ENCODE results near the gene PGGHG. TPM values are rescaled to one million over a fixed set of nuclear protein-coding genes. Genes with fewer than 3 reads are reported as not detected.

The PGGHG gene
- total RNA-seq, 6 experiments from 2014 or later: 7.7 to 110 (median 13.8) TPM

DNA sequence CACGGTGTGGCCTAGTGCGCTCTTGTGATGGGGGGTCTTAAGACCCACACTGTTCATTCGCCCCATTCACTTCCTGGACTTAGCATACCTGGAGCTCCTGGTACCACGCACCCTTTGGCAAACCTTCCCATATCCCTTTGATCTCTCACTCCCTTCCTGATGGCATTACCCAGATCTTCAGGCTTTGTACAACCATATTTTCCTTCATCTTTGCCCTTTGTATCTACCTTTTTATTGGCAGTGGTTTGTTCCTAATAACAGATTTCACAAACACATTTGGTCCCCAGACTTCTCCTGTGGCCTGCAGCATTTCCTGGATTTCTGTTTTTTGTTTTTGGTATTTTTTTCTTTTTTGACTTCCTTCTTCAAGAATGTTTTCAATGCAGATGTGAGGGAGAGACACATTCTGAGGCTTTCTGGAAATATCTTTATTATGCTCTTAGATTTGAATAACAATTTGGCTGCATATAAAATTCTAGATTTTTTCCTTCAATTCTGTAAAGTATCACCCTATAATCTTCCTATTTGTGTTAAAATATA, 47.8 kb downstream of the PGGHG start:
- no peak overlapping the region for H3K4me3 ChIP-seq
- no peaks in the 10 kb centered on the region for H3K36me3 ChIP-seq
- peak overlapping the region; percentile 25 to 67 (median 53) for H3K27ac ChIP-seq
- no peaks in the 10 kb centered on the region for H3K27me3 ChIP-seq
- 81% methylated on average over 4 of the region's 4 CpGs for WGBS (ENCODE audit: insufficient coverage, low coverage, low lambda C conversion rate, missing lambda C conversion rate)
- H3K9me3 ChIP-seq: no peaks in the 10 kb centered on the region
- TF ChIP-seq, protein P1, sequence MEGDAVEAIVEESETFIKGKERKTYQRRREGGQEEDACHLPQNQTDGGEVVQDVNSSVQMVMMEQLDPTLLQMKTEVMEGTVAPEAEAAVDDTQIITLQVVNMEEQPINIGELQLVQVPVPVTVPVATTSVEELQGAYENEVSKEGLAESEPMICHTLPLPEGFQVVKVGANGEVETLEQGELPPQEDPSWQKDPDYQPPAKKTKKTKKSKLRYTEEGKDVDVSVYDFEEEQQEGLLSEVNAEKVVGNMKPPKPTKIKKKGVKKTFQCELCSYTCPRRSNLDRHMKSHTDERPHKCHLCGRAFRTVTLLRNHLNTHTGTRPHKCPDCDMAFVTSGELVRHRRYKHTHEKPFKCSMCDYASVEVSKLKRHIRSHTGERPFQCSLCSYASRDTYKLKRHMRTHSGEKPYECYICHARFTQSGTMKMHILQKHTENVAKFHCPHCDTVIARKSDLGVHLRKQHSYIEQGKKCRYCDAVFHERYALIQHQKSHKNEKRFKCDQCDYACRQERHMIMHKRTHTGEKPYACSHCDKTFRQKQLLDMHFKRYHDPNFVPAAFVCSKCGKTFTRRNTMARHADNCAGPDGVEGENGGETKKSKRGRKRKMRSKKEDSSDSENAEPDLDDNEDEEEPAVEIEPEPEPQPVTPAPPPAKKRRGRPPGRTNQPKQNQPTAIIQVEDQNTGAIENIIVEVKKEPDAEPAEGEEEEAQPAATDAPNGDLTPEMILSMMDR (IDR thresholded peaks at IDR 0.05): no peak
- no peak for TF ChIP-seq POLR2A (IDR thresholded peaks at IDR 0.05)
- intact Hi-C loops (cut with DNase I): no loop called here
- no peak for DNase-seq
- no peak for ATAC-seq
- peaks cover 0 to 10% (median 0%) of the 10 kb centered on the region in 4 donors for H3K4me1 ChIP-seq

DNA sequence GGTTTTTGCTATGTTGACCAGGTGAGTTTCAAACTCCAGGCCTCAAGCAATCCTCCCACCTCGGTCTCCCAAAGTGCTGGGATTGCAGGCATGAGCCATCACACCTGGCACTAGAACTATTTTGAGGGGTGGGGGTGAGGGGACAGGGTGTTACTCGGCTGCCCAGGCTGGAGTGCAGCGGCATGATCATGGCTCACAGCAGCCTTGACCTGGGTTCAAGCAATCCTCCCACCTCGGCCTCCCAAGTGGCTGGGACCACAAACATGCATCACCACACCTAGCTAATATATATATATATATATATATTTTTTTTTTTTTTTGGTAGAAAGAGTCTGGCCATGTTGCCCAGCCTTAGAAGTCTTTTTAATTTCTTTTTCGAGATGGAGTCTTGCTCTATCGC, 48.8 kb downstream of the PGGHG start:
- no peak overlapping the region for H3K27ac ChIP-seq
- no peak for TF ChIP-seq POLR2A (IDR thresholded peaks at IDR 0.05)
- TF ChIP-seq, protein P1 (IDR thresholded peaks at IDR 0.05): no peak
- no peak overlapping the region for H3K4me3 ChIP-seq
- intact Hi-C loops (cut with DNase I): no loop called here
- no peak for ATAC-seq
- H3K27me3 ChIP-seq: no peaks in the 10 kb centered on the region
- H3K9me3 ChIP-seq: no peaks in the 10 kb centered on the region
- no peak for DNase-seq
- H3K36me3 ChIP-seq: no peaks in the 10 kb centered on the region
- peaks cover 0 to 10% (median 0%) of the 10 kb centered on the region in 4 donors for H3K4me1 ChIP-seq
- WGBS (ENCODE audit: insufficient coverage, low coverage, low lambda C conversion rate, missing lambda C conversion rate): 78% methylated on average over 3 of the region's 6 CpGs

DNA sequence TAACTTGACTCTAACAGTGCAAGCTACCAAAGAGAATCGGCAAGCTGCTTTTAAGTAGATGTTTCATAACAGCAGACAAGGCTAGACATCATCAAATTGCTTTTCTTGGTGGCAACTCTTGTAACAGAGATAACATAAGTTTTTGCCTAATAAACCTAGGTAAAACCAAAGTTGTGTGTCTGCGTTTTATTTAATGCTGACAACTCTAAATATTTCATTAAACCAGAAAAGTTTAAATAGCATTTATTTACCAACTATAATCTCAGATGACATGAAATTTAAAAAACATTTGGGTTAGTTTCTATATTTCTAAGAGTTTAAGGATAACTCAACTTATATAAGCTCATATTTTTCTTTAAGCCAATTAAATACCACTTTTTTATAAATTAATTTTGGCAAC, 51.0 kb downstream of the PGGHG start:
- H3K27me3 ChIP-seq: no peaks in the 10 kb centered on the region
- DNase-seq: no peak
- TF ChIP-seq, protein P1 (IDR thresholded peaks at IDR 0.05): no peak
- no peak for TF ChIP-seq POLR2A (IDR thresholded peaks at IDR 0.05)
- H3K27ac ChIP-seq: no peak overlapping the region
- ATAC-seq: no peak
- intact Hi-C loops (cut with DNase I): no loop called here
- no peaks in the 10 kb centered on the region for H3K36me3 ChIP-seq
- peaks cover 0 to 10% (median 0%) of the 10 kb centered on the region in 4 donors for H3K4me1 ChIP-seq
- no peak overlapping the region for H3K4me3 ChIP-seq
- WGBS (ENCODE audit: insufficient coverage, low coverage, low lambda C conversion rate, missing lambda C conversion rate): 90% methylated on average over 2 of the region's 2 CpGs
- no peaks in the 10 kb centered on the region for H3K9me3 ChIP-seq

DNA sequence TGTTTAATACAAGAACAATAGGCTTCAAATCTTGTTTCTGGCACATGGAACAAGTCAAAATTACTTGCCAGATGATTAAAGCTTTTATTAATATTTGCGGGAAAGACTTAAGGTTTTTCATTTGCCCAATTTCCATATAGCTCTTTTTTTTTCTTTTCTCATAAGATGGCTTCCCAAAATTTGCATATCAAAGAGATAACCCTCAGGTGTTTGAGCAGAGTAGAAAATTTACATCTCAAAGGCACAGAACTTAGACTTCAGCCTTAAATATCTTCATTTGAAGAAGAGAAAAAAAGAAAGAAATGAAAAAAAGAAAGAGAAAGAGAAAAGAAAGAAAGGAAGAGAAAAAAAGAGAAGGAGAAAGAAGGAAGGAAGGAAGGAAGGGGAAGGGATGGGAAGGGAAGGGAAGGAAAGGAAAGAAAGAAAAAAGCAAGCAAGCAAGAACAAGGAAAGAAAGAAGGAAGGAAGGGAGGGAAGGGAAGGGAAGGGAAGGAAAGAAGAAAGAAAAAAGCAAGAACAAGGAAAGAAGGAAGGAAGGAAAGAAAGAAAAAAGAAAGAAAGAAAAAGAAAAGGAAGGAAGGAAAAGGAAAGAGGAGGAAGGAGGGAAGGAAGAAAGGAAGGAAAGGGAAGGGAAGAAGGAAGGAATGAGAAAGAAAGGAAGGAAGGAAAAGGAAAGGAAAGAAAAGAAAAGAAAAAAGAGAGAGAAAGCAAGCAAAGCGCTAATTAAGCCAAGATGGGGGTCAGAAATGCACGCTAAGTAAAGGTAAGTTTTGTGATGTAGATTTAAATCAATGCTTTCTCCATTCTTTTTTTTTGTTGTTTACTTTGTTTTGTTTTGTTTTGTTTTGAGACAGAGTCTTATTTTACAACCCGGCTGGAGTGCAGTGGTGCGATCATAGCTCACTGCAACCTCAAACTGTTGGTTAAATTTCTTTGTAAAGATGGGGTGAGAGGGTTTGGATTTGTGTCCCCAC, 51.9 kb downstream of the PGGHG start:
- H3K9me3 ChIP-seq: no peaks in the 10 kb centered on the region
- no peaks in the 10 kb centered on the region for H3K27me3 ChIP-seq
- DNase-seq (no peak), ATAC-seq (no peak)
- TF ChIP-seq, protein P1 (IDR thresholded peaks at IDR 0.05): no peak
- no peak for TF ChIP-seq POLR2A (IDR thresholded peaks at IDR 0.05)
- no peaks in the 10 kb centered on the region for H3K36me3 ChIP-seq
- 67% methylated on average over 5 of the region's 5 CpGs for WGBS (ENCODE audit: insufficient coverage, low coverage, low lambda C conversion rate, missing lambda C conversion rate)
- intact Hi-C loops (cut with DNase I): no loop called here
- no peak overlapping the region for H3K4me3 ChIP-seq
- no peak overlapping the region for H3K27ac ChIP-seq
- peaks cover 0 to 10% (median 0%) of the 10 kb centered on the region in 4 donors for H3K4me1 ChIP-seq

All from right lobe of liver (tissue), 6 donors.